HG03432 (cell line): ENCODE measurements around the gene ZBTB42.
A peak's percentile ranks its signal among the peaks of the same experiment; 100 is the strongest.

ENCODE experiments used
- ATAC-seq: cut with Tn5 transposase; IDR thresholded peaks from one replicate; pipeline ENCODE4 v1.9.1; 2021; ENCODE audit warnings: mild to moderate bottlenecking, moderate library complexity; ENCODE audit not compliant: unreplicated experiment

The ZBTB42 gene

GRCh38 chr14:104794631-104794992 lies 6.3 kb upstream of the ZBTB42 start:
- peak; percentile 4 for ATAC-seq

GRCh38 chr14:104794993-104795780 lies 5.7 kb upstream of the ZBTB42 start, which contains the start of gene AKT1:
AKT1 (minus strand) TSS chr14:104795748; CDS start chr14:104792643, 3,105 bp downstream.
- ATAC-seq, result peak; percentile 33

- ATAC-seq, result peak; percentile 42
These were observed 4.9 kb upstream of the ZBTB42 start for GRCh38 chr14:104795781-104796686.

DNA sequence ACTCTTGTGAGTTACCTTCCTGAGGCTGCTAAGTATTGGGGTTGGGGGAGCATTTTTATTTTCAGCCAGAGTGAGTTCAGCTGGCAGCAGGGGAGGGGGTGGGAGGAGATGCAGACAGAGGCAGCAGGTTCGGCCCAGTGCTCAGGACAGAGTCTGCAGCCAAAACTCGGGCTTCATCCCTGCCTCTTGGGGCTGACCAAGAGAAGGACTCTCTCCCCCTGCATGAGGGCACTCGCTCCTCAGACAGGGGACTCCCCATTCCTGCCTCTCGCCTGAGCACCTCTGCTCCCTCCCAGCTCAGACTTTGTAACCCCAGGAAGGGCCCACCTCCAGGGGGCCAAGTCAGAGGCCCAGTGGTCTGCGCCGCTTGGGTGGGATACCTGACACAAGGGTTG lies 4.2 kb upstream of the ZBTB42 start:
- no peak for ATAC-seq

DNA sequence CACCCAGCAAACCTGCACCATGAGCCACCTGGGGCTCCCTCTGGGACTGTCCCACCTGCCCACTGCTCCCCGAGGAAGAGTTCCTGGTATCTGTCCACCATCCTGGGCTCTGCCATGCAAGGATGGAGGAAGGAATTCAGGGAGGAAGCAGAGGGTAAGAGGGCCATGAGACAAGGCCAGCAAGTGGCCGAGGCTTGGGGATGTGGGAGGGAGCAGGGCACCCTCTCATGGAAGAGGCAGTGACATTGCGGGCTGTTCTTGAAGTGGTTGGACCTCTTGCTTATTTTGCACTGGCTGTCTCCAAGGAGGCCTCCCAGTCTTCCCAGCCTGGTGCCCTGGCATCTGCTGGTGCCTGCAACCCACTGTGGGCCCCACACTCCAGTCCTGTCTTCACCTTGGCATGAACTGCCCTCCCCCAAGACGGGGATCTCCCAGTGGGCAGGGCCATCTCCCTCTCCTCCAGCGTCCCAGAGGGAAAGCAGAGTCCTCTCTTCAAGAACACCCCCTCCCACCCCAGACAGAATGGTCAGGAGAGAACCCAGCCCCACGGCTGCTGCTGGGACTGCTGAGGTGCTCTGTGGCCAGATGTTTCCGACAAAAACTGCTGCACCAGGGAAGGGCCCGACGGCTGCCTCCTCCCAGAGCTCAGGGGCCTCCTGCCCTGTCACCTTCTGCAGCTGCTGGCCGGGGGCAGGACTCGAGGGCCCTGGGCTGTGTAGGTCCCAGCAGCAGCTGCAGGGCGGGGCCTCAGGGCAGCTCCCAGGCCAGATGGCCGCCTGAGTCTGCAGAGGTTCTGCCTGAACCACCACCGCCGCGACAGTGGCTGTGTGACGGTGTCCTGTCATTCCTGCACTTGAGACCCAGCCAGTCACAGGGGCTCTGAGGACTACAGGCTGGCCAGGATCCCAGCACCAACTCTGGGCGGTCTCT lies 3.5 kb upstream of the ZBTB42 start:
- ATAC-seq, result no peak

DNA sequence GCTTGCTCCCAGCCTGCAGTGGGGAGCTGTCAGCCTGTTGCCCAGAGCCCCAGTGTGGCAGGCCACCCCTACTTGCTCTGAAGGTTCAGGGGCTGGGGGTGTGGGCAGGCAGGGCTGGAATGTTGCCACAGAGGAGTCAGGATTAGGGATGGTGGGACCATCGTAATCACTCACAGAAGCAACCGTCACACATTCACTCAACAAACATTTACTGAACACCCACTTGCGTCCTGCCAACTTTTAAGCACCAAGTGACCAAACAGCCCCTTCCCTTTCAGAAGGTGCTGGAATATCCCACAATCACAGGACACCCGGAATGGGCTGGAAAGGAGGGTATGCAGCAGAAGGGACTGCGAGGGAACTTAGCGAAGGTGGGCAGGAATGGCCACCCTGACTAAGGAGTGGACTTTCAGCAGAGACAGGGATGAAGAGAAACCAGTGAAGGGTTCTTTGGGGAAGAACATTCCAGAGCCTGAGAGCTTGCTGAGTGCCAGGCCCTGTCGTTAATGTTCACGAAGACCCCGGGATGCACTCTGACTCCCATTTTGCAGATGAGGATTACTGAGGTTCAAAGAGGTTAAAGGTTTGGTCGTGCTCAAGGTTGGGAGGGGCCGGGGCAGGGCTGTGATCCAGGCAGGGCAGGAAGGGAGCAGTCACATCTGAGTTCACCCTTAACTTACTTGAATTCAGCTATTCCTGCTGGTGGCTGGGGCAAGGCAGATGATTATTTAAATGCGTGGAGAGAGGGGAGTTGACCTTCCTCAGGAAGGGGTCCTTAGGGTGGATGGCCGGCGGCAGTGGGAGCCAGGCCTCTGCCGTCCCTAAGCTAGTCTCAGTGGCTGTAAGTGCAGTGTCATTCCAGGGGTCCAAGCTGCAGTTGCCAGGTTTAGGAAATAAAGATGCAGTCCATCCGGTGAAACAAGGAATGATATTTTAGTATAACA lies 2.3 kb upstream of the ZBTB42 start:
- ATAC-seq, result no peak

DNA sequence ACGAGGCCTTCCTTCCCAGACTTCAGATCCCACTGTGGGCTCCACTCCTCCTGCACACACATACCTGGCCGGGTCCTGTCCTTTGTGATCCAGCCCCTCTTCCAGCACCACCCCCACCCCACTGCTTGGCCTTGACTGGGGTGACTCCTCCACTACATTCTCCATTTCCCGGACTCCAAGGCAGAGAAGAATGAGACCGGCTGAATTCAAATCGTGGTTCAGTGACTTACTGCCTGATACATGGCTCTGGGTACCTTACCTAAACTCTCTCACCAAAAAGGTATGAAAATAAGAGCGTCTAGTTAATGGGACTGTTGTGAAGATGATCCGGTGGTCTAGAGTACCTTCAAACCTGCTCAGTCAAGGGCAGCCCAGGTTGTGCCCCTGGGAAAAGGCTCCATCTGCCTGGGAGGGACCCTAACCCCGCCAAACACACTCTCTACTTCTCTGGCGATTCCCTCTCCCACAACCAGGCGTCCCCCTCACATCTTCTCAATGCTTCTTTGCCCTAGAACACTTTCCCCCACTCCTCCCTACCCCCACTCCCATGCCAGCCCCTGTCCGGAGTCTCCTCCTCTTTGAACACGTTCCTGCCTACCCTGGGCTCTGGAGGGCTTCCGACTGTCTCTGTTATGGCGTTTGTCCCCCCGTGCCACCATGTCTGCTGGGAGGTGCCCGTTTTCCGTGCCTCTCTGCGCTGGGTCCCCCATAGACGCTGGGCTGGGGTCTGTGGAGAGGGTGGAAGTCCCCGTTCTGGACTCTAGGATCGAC lies 1.5 kb upstream of the ZBTB42 start:
- ATAC-seq, result no peak

DNA sequence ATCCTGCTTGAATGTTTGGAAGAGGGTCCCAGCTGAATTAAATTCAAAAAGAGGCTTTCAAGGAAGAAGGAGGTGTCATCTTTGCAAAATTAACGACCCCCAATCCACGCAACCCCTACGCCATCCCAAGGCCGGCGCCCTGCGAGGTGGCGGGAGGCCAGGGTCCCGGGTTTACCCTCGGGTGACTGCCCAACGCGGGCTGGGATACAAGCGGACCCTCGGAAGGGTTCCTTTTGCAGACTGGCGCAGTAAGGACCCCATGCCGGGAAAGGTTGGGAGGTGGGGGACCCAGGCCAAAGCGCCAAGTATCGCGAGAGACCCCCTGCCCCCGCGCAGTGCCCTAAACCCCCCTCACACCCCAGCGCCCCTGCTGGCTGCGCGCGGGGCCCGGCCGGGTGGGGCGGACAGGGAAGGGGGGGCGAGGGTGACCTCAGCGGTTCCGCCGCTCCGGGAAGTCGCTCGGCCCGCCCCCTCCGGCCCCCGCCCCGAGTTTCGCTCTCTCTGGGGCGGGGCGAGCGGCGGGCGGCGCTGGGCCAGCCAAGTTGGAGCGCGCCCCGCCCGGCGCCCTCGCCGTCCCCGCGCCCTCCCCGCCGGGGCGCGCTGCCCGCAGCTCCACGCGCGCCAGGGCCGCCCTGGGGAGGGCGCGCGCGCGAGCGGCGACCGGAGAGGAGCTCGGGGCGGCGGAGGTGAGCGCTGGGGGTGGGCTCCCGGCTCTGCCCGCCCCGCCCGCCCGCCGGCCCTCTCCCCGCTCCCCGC lies 708 bp upstream of the ZBTB42 start:
- peak; percentile 49 for ATAC-seq

DNA sequence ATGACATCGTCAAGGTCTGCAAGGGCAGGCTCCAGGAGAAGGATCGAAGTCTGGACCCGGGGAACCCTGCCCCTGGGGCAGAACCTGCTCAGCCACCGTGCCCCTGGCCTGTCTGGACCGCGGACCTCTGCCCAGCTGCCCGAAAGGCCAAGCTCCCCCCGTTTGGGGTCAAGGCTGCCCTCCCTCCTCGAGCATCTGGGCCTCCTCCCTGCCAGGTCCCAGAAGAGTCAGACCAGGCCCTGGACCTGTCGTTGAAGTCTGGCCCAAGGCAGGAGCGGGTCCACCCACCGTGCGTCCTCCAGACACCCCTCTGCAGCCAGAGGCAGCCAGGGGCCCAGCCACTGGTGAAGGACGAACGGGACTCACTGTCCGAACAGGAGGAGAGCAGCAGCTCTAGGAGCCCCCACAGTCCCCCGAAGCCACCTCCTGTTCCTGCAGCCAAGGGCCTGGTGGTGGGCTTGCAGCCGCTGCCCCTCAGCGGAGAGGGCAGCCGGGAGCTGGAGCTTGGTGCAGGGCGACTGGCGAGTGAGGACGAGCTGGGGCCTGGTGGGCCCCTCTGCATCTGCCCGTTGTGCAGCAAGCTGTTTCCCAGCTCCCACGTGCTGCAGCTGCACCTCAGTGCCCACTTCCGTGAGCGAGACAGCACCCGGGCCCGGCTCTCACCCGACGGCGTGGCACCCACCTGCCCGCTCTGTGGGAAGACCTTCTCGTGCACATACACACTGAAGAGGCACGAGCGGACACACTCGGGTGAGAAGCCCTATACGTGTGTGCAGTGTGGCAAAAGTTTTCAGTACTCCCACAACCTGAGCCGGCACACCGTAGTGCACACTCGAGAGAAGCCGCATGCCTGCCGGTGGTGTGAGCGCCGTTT lies 856 bp downstream of the ZBTB42 start:
- no peak for ATAC-seq

DNA sequence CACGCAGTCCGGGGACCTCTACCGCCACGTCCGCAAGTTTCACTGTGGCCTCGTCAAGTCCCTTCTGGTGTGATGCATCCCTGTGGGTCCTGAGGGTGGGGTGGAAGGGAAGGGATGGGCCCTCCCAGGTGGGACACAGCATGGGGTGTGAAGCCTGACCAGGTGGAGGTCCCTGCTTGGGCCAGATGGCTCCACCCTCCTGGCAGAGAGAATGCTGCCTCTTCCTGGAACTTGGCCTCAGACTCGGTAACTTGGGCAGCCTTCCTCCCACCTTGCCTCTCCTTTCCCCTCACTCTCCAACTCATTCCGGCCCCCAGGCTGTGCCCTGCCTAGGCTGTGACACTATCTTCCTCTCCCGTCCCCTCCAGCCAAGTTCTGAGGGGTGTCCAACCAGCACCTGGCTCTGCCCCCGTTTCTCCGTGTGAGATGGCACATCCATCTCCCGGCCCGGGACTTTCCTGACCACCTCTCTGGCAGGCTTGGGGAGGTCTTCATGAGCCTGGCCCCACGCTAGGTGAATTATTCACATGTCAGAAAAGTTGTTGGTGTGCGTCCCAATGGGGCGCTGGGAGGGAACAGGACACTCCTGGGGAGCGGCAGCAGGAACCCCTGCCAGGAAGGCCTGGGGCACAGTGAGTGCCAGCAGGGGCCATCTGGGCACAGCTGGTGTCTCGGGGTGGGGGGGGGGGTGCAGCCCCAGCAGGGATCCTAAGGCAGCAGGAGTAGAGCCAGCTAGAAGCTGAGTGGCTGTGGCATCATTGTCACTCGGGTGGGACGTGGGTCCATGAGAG lies 1.7 kb downstream of the ZBTB42 start:
- ATAC-seq, result no peak

GRCh38 chr14:104803280-104803911 lies 2.5 kb downstream of the ZBTB42 start:
- ATAC-seq, result no peak

DNA sequence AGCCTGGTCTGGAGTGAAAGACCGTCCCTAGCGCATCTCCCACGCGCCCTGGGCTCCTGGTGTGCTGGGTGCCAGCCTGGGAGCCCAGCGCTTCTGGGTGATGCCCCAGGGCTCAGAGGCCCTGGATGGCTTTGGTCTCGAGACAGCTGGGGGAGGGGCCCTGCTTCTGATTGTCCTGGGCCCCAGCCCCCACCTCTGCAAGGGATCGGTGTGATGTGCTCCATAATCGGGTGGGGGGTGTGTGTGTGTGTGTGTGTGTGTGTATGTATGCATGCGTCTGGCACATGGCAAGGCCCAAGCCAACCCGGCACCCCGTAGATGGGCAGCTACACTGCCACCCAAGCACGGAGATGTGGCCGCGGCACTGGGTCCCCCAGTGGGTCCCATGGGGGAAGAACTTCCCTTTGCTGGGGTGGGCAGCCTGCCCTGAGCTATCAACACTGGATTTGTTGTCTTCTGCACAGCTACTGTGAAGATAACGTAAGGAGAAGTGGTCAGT lies 3.1 kb downstream of the ZBTB42 start:
- ATAC-seq, result no peak

DNA sequence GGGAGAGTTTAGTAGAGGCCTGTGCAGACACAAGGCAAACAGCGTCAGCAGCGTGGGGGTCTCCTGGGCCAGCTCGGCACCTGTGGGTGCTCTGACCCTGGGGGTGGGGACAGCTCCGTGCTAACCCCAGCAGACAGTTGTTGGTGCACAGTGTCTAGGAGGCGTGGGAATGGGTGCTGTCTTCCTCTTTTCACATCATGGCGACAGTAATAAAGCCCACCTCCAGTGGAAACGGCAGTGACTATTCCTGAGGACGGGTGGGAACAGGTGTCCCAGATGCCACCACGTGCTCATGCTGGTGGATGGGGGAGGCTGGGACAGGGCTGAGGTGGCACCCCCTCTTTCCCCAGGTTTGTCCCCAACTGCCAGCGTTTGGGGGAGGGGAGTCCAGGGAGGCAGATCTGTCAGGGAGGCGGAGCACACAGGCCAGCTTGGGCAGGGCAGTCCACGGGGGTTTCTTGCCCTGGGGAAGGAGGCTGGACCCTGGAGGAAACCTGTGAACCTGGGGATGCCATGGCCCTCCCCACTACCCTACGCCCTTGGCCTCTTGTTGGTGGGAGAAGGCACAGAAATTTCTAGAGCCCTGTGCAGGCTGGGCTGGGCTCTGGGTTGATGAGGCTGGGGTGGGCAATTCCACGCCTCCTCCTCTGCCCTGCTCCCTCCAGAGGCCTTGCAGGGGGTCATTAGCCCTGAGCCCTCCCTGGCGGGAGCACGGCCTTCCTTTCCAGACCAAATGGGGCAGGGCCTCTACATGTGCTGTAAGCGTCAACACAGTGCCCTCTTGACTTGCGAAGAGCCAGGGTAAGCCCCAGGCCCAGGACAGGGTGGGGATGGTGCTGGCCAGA lies 3.8 kb downstream of the ZBTB42 start:
- ATAC-seq, result no peak

- no peak for ATAC-seq
These were observed 4.4 kb downstream of the ZBTB42 start for GRCh38 chr14:104805326-104805678.
